NOMO-1 treated with dmso at 0.1 percent for 144 hours (cell line): ENCODE results near the gene ARL3.
"Not testable (repeated sequence)": the region's sequence is repeated elsewhere in the genome, so short reads cannot be mapped to it uniquely, and the experiment has no call there.

Source experiments
- DNase-seq: peaks from one replicate; lab custom pipeline; 2025; ENCODE audit not compliant: unreplicated experiment; lab: John Stamatoyannopoulos, UW

The ARL3 gene

DNA sequence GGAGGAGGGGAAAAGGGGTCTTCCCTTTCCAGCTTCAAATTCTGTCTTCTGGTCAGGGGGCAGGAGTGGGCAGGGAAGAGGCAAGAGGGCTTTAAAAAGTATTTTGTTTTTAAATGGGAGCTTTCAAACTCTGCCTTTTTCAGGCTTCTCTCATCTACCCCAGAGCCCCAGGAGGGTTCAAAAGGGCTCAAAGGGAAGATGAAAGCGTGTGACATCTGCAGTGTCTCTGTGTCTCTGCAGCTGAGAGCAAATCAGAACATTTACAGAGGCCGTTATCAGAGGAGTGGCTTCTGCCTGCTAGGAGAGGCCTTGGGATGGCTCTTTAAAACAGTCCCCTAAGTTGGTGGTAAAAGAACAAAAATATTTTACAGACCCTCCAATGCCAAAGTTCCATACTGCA is 39.6 kb downstream of the ARL3 start:
- no peak for DNase-seq

DNA sequence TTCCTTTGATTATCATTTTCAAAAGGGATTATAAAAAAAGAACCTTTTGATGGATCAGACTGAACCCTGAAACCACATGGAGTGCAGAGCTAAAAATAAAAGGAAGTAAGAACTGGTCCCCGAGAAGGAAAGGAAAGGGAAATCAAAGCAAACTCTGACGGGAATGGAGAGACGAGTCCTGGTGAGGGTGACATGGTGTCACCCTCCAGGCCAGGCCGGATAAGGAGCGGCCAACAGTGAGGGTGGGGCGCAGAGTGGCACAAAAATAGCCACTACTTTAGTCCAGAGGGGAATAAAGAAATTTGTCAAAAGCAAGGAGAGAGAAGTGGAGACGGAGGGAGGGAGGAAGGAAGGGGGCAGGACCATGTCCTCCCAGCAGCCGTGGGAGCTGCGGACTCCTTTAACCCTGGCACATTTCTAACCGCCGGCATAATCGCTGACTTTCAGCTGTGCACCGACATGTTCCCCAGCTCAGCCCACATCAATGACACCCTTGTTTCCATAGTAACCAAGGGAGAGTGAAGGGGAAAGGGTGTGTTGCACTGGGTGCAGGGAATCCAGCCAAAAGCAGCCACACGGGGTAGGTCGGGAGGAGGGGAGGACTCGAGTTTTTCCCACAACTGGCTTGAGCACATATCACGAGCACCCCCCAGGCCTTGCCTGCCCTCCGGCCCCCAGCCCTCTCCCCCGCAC is 40.2 kb downstream of the ARL3 start:
- no peak for DNase-seq

DNA sequence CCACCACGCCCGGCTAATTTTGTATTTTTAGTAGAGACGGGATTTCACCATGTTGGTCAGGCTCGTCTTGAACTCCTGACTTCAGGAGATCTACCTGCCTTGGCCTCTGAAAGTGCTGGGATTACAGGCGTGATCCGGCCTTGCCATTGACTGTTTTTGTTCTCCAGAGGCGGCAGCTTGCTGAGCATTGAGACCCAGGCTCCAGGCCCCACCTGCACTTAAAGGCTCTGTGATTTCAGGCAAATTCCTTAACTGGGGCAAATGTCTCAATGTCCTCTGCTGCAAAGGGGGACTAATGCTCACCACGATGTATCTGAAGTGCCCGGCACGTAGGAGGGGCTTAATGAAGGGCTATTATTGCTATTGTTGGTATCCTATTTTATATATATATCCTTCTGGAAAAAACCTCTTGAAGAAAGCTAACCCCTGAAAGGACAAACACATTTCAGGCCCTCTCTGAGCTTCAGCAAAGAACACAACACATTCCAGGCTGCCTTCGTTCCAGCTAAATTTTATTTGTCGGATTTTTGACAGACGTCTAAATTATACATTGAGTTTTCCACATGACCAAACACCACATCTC is 40.9 kb downstream of the ARL3 start:
- no peak for DNase-seq

DNA sequence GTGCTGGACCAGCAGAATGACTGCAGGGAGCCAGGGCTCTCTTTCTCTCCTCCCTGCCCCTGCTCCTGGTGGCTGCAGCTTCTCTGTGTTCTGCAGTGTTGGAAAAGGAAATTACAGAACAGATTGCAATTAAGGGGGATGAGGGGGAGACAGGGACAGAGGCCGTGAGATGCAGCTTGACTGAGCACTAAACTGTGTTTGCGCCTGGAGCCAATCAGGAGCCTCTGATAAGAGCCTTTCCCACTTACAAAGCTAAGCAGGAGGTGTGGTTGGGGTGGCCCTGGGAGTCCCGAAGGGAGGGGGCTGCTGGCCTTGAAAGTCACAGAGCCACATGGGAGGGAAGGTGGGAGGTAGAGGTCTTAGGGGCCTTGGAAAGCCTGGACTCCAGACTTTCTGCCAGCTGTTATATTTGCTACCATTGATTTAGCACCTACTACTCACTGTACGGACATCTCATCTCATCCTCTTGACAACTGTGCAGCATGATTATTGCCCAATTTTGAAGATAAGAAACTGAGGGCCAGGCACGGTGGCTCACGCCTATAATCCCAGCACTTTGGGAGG is 43.2 kb downstream of the ARL3 start:
- no peak for DNase-seq

DNA sequence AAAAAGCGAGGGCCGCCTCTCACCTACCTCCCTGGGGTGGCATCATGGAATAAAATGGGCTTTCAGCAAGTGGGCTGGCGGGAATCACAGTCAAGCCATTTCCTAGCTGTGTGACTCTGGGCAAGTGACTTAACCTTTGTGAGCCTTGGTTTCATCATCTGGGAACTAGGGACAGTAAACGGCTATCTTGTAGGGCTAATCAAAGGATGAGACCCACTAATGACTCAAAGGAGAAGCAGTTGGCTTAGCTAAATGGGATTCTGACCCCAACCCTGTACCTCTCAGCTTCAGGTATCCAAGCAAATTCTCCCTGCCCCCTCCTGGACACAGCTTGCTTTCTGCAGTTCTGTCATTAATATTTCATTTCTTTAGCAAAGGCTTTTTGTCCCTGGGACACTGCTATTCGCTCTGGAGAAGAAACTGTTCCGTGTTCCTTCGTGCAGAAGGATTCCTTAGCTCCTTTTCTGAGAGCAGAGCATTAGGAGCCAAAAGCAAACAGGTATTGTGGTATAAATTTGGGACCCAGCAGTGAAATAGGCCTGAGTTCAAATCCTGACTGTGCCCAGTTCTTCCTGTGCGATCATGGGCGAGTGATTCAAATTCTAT is 44.0 kb downstream of the ARL3 start:
- no peak for DNase-seq

- DNase-seq, result no peak
These were observed 44.8 kb downstream of the ARL3 start for GRCh38 chr10:102669206-102670064.

- DNase-seq, result no peak
These were observed 45.7 kb downstream of the ARL3 start for GRCh38 chr10:102668326-102669107.

DNA sequence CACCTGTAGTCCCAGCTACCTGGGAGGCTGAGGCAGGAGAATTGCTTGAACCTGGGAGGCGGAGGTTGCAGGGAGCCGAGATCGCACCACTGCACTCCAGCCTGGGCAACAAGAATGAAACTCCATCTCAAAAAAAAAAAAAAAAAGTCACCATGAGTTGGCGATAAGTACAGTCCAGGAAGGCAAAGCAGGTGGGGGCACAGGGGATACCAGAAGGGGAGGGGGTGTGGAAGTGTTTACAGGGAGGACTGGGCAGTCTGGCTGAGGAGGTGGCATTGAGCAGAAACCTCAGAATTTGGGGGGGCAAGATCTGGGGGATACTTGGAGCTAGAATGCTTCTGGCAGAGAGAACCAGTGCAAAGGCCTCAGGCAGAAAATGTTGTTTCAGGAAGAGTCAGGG is 46.8 kb downstream of the ARL3 start:
- not testable (repeated sequence) for DNase-seq

DNA sequence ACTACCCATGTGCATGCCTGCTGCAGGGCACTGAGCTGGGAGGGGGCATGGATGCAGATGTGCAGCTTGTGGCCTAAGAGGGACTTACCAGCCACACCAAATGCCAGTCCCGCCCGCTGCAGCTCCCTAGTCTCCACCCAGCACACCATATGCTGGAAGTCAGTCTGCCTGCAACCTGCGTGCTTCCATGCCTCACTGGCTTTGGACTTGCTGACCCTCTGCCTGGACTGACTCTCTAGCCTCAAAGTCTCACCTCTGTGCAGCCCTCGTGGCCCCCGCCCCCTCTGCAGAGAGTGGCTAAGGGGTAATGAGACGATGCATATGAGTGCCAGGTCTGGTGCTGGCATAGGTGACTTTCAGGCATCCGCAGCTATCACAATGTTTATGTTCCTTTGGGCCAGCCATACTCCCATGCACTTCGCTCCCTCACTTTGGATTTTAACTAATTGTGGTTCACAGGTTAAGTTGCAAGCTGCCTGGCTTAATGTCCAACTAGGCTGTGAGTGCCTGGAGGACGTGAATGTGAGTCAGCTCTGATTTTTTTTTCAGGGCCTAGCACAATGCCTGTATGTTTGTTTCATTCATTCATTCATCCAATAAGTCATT is 48.2 kb downstream of the ARL3 start:
- DNase-seq, result no peak

DNA sequence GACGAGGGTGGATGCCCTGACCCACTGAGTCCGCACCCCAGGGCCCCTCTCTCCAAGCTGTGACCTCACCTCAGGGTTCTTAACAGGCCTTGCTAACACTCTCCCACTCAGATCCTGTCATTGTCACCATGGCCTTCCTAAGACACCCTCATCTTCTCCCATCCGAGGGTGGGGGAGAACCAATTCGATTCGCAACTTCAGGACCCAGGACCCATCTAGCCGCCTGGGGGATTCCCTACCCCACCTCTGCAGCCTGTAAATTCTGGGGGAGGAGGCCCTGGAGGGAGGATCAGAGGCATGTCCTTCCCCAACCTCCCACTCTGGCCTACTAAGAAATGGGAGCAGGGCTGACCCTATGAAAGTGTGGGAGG is 52.6 kb downstream of the ARL3 start:
- DNase-seq, result no peak

DNA sequence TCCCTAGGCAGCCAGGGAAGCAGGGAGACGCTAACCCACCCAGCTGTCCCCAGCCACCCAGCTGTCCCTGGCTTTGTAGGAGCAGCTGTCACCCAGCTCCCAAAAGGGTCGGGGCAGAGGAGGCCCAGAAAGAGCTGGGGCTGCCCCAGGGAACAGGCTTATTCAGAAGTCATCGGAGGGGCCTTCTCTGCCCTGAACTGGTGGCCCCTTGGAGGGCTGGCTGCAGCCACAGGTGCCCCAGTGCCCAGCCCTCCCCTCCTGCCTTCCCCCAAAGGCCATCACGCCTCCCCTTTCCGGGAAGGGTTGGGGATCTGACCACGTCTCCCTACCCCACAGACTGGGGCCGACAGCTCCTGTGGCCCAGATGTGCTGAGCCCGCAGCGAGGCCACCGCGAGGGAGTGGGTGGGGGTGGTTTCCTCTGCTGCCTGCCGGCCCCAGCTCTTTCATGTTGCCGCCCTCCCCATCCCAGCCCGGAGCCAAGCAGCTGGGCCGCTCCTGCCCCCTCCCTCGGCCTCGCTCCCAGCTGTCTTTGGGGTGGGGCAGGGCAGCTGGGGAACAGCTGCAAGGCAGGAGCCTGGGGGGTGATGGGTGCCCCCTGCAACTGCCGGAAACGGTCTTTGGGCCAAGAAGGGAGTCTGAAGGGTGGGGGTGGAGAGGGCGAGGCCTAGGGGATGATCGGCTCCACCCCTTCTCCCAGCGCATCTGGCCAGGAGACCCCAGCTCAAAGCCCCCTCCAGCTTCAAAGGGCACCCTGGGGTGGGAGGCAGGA is 53.1 kb downstream of the ARL3 start:
- DNase-seq, result no peak

GRCh38 chr10:102658802-102659201 is 55.4 kb downstream of the ARL3 start:
- no peak for DNase-seq

GRCh38 chr10:102657984-102658724 is 56.0 kb downstream of the ARL3 start:
- DNase-seq, result no peak

DNA sequence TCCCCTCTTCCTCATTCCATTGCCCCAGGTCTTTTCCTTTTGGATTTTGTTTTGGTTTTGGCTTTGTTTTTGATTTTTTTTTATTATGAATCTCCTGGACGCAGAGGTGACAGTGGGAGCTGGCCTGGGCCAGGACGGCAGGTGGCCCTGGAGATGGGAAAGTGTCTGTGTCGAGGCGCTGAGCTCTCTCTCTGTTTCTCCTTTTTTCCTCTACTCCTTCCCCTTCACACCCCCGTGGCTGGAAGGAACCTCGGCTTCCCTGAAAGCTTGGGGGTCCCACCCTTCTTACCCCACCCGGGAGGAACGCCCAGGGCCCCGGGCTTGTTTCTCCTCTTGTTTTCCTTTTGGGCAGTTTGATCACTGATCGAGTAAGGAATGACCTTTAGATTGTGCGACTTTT is 56.7 kb downstream of the ARL3 start:
- DNase-seq, result no peak

GRCh38 chr10:102656791-102657371 is 57.3 kb downstream of the ARL3 start:
- DNase-seq, result no peak

DNA sequence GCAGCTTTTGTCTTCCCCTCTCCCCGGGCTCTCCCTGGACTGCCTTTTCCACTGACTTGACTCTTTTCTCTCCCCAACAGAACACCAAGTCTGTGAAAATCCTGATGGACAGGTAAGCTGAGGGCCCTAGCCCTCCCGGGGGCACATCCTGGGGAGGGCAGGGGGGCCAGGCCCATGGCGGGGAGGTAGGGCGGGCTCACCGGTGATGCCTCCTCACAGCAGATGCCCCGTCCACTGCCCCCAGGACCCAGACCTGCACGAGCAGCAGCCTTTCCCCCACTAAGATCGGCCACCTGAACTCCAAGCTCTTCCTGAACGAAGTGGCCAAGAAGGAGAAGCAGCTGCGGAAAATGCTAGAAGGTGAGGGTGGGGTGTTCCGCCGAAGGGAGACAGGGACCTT is 58.2 kb downstream of the ARL3 start:
- DNase-seq, result no peak

- DNase-seq, result no peak
These were observed 59.2 kb downstream of the ARL3 start for GRCh38 chr10:102654969-102655368.

- no peak for DNase-seq
These were observed 59.6 kb downstream of the ARL3 start for GRCh38 chr10:102654566-102654965.
